K562 (cell line): ENCODE data around the gene ELP1. TPM values are rescaled to one million over a fixed set of nuclear protein-coding genes. Genes with fewer than 3 reads are reported as not detected.

Experiments used
- ATAC-seq: fragments of 200-7000 bp; cut with Tn5 transposase; 3 replicates; pipeline ENCODE4 v1.9.1; 2020; ENCODE audit warnings: moderate library complexity
- BruUV-seq: library from RNA; stranded (reverse); fragments of 400-500 nt; replicated peaks from 2 replicates; lab custom pipeline; 2021; lab: Mats Ljungman, UMichigan
- CTCF ChIA-PET: fragments of 300-600 bp; formaldehyde crosslinking; extraction: SDS; loops from one replicate; lab custom pipeline; 2021; ENCODE audit warnings: low intra/inter-chr PET ratio; lab: Yijun Ruan, JAX
- POLR2A ChIA-PET: fragments of 300-600, 350-650 bp; sonication (Branson Sonifier 250); formaldehyde crosslinking; extraction: SDS; loops from one replicate; lab custom pipeline; 2021; ENCODE audit warnings: antibody characterized with exemption, inconsistent platforms; lab: Yijun Ruan, JAX
- DNase-seq, 4 experiments: peaks; one replicate each; pipeline versions ENCODE4 v3.0.0 to v3.0.0-alpha.2; 2011 to 2018; ENCODE audit warnings: low spot score in 3 of 4, mixed read lengths in 3 of 4; ENCODE audit errors: extremely low read depth in 1 of 4
- FAIRE-seq: peaks from 2 replicates; lab custom pipeline; 2011; peaks lifted over from hg19 to GRCh38; lab: Jason Lieb, UNC
- H2AFZ ChIP-seq: 2 replicates; pipeline ENCODE4 v1.6.0; 2011; ENCODE audit warnings: low read depth, low read length, control low read depth, inconsistent platforms
- H3K27ac ChIP-seq: fragments of 200-600 bp; 3 replicates; pipeline ENCODE4 v1.8.0; 2011; ENCODE audit warnings: low read depth, mild to moderate bottlenecking, control low read depth, inconsistent platforms, low read length, moderate library complexity, mixed read lengths; ENCODE audit errors: extremely low read depth
- H3K27me3 ChIP-seq, 2 experiments: fragments of 300-600 bp in 1 of 2; 2 replicates in 1 of 2; 3 replicates in 1 of 2; pipeline versions ENCODE4 v1.6.0 to v1.8.0; 2011; ENCODE audit warnings: inconsistent platforms in 2 of 2, low read length in 2 of 2, mild to moderate bottlenecking in 1 of 2, mixed read lengths in 1 of 2, moderate library complexity in 1 of 2; ENCODE audit not compliant: control insufficient read depth in 2 of 2, insufficient read depth in 2 of 2
- H3K36me3 ChIP-seq: fragments of 300-600 bp; 3 replicates; pipeline ENCODE4 v1.8.0; 2011; ENCODE audit warnings: mild to moderate bottlenecking, low read length, inconsistent platforms; ENCODE audit not compliant: control insufficient read depth, insufficient read depth
- H3K4me1 ChIP-seq, 2 experiments: fragments of 200-600 bp in 1 of 2; replicated peaks in 1 of 2; 2 replicates in 1 of 2; 3 replicates in 1 of 2; pipeline versions ENCODE4 v1.5.1 to v1.8.0; 2011; ENCODE audit warnings: inconsistent platforms in 2 of 2, low read length in 2 of 2, mild to moderate bottlenecking in 1 of 2, mixed read lengths in 1 of 2, moderate library complexity in 1 of 2; ENCODE audit not compliant: control insufficient read depth in 2 of 2, insufficient read depth in 2 of 2
- H3K4me2 ChIP-seq: 2 replicates; pipeline ENCODE4 v1.6.1; 2011; ENCODE audit warnings: low read length, control low read depth, inconsistent platforms, mixed read lengths; ENCODE audit not compliant: insufficient read depth
- H3K4me3 ChIP-seq: fragments of 200-600 bp; sonication (generic), shearing (Covaris generic); 2 replicates; pipeline ENCODE4 v1.5.1; 2016; ENCODE audit warnings: control low read depth, inconsistent platforms
- H3K79me2 ChIP-seq: fragments of 200-600 bp; 3 replicates; pipeline ENCODE4 v1.8.0; 2011; ENCODE audit warnings: low read length, inconsistent platforms; ENCODE audit not compliant: control insufficient read depth, insufficient read depth
- H3K9ac ChIP-seq, 2 experiments: 2 replicates each; pipeline versions ENCODE4 v1.6.0 to v1.6.1; 2011; ENCODE audit warnings: low read depth in 2 of 2, low read length in 2 of 2, control low read depth in 1 of 2, inconsistent platforms in 1 of 2, mild to moderate bottlenecking in 1 of 2, mixed read lengths in 1 of 2; ENCODE audit not compliant: insufficient read depth in 1 of 2
- H3K9me1 ChIP-seq: one replicate; pipeline ENCODE4 v1.6.0; 2011; ENCODE audit warnings: inconsistent platforms, mild to moderate bottlenecking, low read length, moderate library complexity; ENCODE audit not compliant: control insufficient read depth, insufficient read depth
- H3K9me3 ChIP-seq: replicated peaks from 2 replicates; pipeline ENCODE4 v1.5.1; 2011; ENCODE audit warnings: low read depth, low read length, inconsistent platforms; ENCODE audit not compliant: control insufficient read depth, insufficient read depth
- H4K20me1 ChIP-seq: replicated peaks from 2 replicates; pipeline ENCODE4 v1.6.1; 2011; ENCODE audit warnings: low read length, inconsistent platforms, mixed read lengths; ENCODE audit not compliant: control insufficient read depth, insufficient read depth
- ID3 ChIP-seq, 2 experiments: fragments of 250-450 bp in 1 of 2; fragments of 450-650 bp in 1 of 2; sonication (Bioruptor Pico) in 1 of 2; IDR thresholded peaks; 2 replicates each; pipeline versions ENCODE4 v1.6.1 to v1.8.0; 2016 to 2021; ENCODE audit warnings: mild to moderate bottlenecking in 2 of 2, moderate library complexity in 2 of 2, missing compliant biosample characterization in 1 of 2, missing genetic modification characterization in 1 of 2
- MEF2D ChIP-seq: conservative IDR thresholded peaks from 2 replicates; pipeline ENCODE4 v1.6.1; 2016; ENCODE audit warnings: low read depth, missing genetic modification characterization, missing compliant biosample characterization
- TRIM28 ChIP-seq: fragments of 450-650 bp; IDR thresholded peaks from 2 replicates; pipeline ENCODE4 v1.6.1; 2017
- WGBS: fragments of 100-300 bp; shearing (Covaris generic); methylation state at CpG from one replicate; pipeline ENCODE4 v1.1.6; 2016; ENCODE audit warnings: low coverage, mixed read lengths; ENCODE audit not compliant: insufficient coverage; ENCODE audit errors: missing lambda C conversion rate; 5-methylcytosine and 5-hydroxymethylcytosine counted together
- in situ Hi-C: fragments of 300-500 bp; cut with MboI; formaldehyde crosslinking; loops from 4 replicates; pipeline ENCODE4 v1.15.0; 2018; ENCODE audit warnings: inconsistent platforms, mixed read lengths
- intact Hi-C: fragments of 100-400 bp; cut with micrococcal nuclease; formaldehyde crosslinking; loops from 2 replicates; pipeline ENCODE4 v1.14.2; 2022
- polyA plus RNA-seq, 8 experiments: library from polyadenylated mRNA; depleted of rRNA in 4 of 8; stranded (reverse) in 5 of 8; unstranded in 3 of 8; fragments of >200 nt; fragmentation: Nextera tagmentation in 2 of 8; fragmentation: Illumina TruSeq in 1 of 8; extraction: Ambion mirVana in 2 of 8; extraction: Trizol in 1 of 8; gene quantifications; 2 replicates each; pipeline versions ENCODE4 v1.2.1 to v1.2.3, GENCODE V29; 2011 to 2014; ENCODE audit warnings: inconsistent platforms in 1 of 8, missing spikeins in 1 of 8
- total RNA-seq, 7 experiments: library from RNA; depleted of rRNA in 6 of 7; stranded (reverse); fragments of >200 nt in 6 of 7; fragmentation: Illumina TruSeq in 2 of 7; extraction: Trizol in 2 of 7; gene quantifications; 2 replicates each; pipeline versions ENCODE4 v1.2.1 to v1.2.3, GENCODE V29; 2011 to 2021; ENCODE audit warnings: low replicate concordance in 1 of 7

ELP1 gene
- total and polyA plus RNA-seq, 9 of the 15 experiments (the other 6 are each of a cell fraction or from before 2014, with no cell fraction given) = 17.0 to 48.6 (median 39.7) TPM

GRCh38 chr9:108831496-108832178 lies 102.3 kb downstream of the ELP1 start (continued):
- no peak for TF ChIP-seq TRIM28

GRCh38 chr9:108830272-108830671 lies 103.7 kb downstream of the ELP1 start:
- POLR2A ChIA-PET = interaction anchor here (1.0 kb wide), 1 partner anchor 15 kb away, joined by 4 read pairs; no protein-coding TSS in a partner anchor
- CTCF ChIA-PET = no interaction called here
- BruUV-seq = no TSS peak
- WGBS = 0% methylated on average over 2 of the region's 2 CpGs
- H3K27ac ChIP-seq = no peak overlapping the region
- no peaks in the 10 kb centered on the region for H3K4me1 ChIP-seq
- TF ChIP-seq MEF2D = no peak
- TF ChIP-seq ID3 (CRISPR knock-in tag; IDR thresholded peaks at IDR 0.05) = no peak
- no peak for TF ChIP-seq ID3 (tag; IDR thresholded peaks at IDR 0.05)
- ATAC-seq = no peak
- H3K79me2 ChIP-seq = no peaks in the 10 kb centered on the region
- no peak for FAIRE-seq
- no peak overlapping the region for H2AFZ ChIP-seq
- no peaks in the 10 kb centered on the region for H3K36me3 ChIP-seq
- intact Hi-C loops (no loop called here), in situ Hi-C loops (no loop called here)
- no peaks in the 10 kb centered on the region for H3K9me1 ChIP-seq
- no peak for DNase-seq
- H3K4me2 ChIP-seq = no peak overlapping the region
- no peak overlapping the region for H3K9ac ChIP-seq
- no peaks in the 10 kb centered on the region for H3K9me3 ChIP-seq
- no peak overlapping the region for H3K4me3 ChIP-seq
- H4K20me1 ChIP-seq = no peaks in the 10 kb centered on the region
- H3K27me3 ChIP-seq = peaks cover 6 to 10% of the 10 kb centered on the region in 2 experiments; a peak in 4 of 5 replicates
